H9 (cell line): ENCODE results near the gene CST4. TPM values are rescaled to one million over a fixed set of nuclear protein-coding genes. Genes with fewer than 3 reads are reported as not detected.

Experiments used
- DNase-seq: peaks from one replicate; pipeline ENCODE4 v3.0.0-alpha.2; 2017
- H2AFZ ChIP-seq: one replicate; pipeline ENCODE4 v1.6.1; 2013; ENCODE audit warnings: mild to moderate bottlenecking, low read length, control low read depth, moderate library complexity
- H2AK5ac ChIP-seq: 2 replicates; pipeline ENCODE4 v1.6.1; 2013; ENCODE audit warnings: low read length, control low read depth, mixed read lengths; ENCODE audit not compliant: insufficient read length
- H2BK120ac ChIP-seq: one replicate; pipeline ENCODE4 v1.6.1; 2013; ENCODE audit warnings: low read depth, mild to moderate bottlenecking, low read length, control low read depth, inconsistent platforms; ENCODE audit not compliant: poor library complexity, severe bottlenecking
- H2BK12ac ChIP-seq: 2 replicates; pipeline ENCODE4 v1.6.1; 2013; ENCODE audit warnings: low read length, control low read depth, mixed read lengths, low read depth; ENCODE audit not compliant: insufficient read length
- H2BK15ac ChIP-seq: 2 replicates; pipeline ENCODE4 v1.6.1; 2013; ENCODE audit warnings: low read depth, low read length, control low read depth
- H2BK20ac ChIP-seq: one replicate; pipeline ENCODE4 v1.6.1; 2013; ENCODE audit warnings: low read depth, mild to moderate bottlenecking, low read length, control low read depth, inconsistent platforms; ENCODE audit not compliant: poor library complexity, severe bottlenecking
- H2BK5ac ChIP-seq: 2 replicates; pipeline ENCODE4 v1.6.1; 2013; ENCODE audit warnings: low read length, control low read depth, mixed read lengths; ENCODE audit not compliant: insufficient read length
- H3K14ac ChIP-seq: 2 replicates; pipeline ENCODE4 v1.6.1; 2013; ENCODE audit warnings: low read length, control low read depth; ENCODE audit not compliant: insufficient read depth
- H3K18ac ChIP-seq: 2 replicates; pipeline ENCODE4 v1.6.1; 2013; ENCODE audit warnings: low read depth, mild to moderate bottlenecking, mixed read lengths, low read length, control low read depth; ENCODE audit not compliant: insufficient read length
- H3K23ac ChIP-seq: 2 replicates; pipeline ENCODE4 v1.6.1; 2013; ENCODE audit warnings: low read length, control low read depth, mixed read lengths, low read depth; ENCODE audit not compliant: insufficient read length
- H3K23me2 ChIP-seq: 2 replicates; pipeline ENCODE4 v1.6.1; 2013; ENCODE audit warnings: low read depth, mild to moderate bottlenecking, mixed read lengths, low read length, control low read depth; ENCODE audit not compliant: insufficient read length, poor library complexity, severe bottlenecking
- H3K27ac ChIP-seq: 2 replicates; pipeline ENCODE4 v1.5.1; 2013; ENCODE audit warnings: low read length, control low read depth, mixed read lengths, low read depth; ENCODE audit not compliant: insufficient read length
- H3K27me3 ChIP-seq: 2 replicates; pipeline ENCODE4 v1.6.1; 2013; ENCODE audit warnings: low read length, control low read depth, inconsistent platforms; ENCODE audit not compliant: insufficient read depth
- H3K4ac ChIP-seq: 2 replicates; pipeline ENCODE4 v1.6.1; 2013; ENCODE audit warnings: low read depth, mild to moderate bottlenecking, control low read depth, inconsistent platforms, low read length, moderate library complexity
- H3K4me1 ChIP-seq: 2 replicates; pipeline ENCODE4 v1.6.1; 2013; ENCODE audit warnings: low read length, control low read depth, inconsistent platforms; ENCODE audit not compliant: insufficient read depth
- H3K4me2 ChIP-seq: 2 replicates; pipeline ENCODE4 v1.6.1; 2013; ENCODE audit warnings: low read length, control low read depth, mixed read lengths; ENCODE audit not compliant: insufficient read length, insufficient read depth
- H3K56ac ChIP-seq: 2 replicates; pipeline ENCODE4 v1.6.1; 2013; ENCODE audit warnings: low read depth, mild to moderate bottlenecking, mixed read lengths, low read length, control low read depth; ENCODE audit not compliant: insufficient read length
- H3K79me1 ChIP-seq: 2 replicates; pipeline ENCODE4 v1.6.1; 2013; ENCODE audit warnings: low read depth, mild to moderate bottlenecking, moderate library complexity, low read length, control low read depth, inconsistent platforms; ENCODE audit not compliant: insufficient read depth, poor library complexity, severe bottlenecking
- H3K79me2 ChIP-seq: 2 replicates; pipeline ENCODE4 v1.6.1; 2013; ENCODE audit warnings: low read length, control low read depth, inconsistent platforms; ENCODE audit not compliant: insufficient read depth
- H3K9ac ChIP-seq: 2 replicates; pipeline ENCODE4 v1.6.1; 2013; ENCODE audit warnings: low read length, control low read depth, mixed read lengths; ENCODE audit not compliant: insufficient read length; ENCODE audit errors: extremely low read depth
- H3K9me3 ChIP-seq: one replicate; pipeline ENCODE4 v1.6.1; 2013; ENCODE audit warnings: low read depth, low read length, inconsistent platforms; ENCODE audit not compliant: control insufficient read depth
- H3T11ph ChIP-seq: one replicate; pipeline ENCODE4 v1.6.1; 2013; ENCODE audit warnings: mild to moderate bottlenecking, low read length, control low read depth, inconsistent platforms
- H4K20me1 ChIP-seq: one replicate; pipeline ENCODE4 v1.6.1; 2013; ENCODE audit not compliant: control insufficient read depth, insufficient read length, insufficient read depth
- H4K5ac ChIP-seq: 2 replicates; pipeline ENCODE4 v1.6.1; 2013; ENCODE audit warnings: low read depth, mild to moderate bottlenecking, mixed read lengths, low read length, control low read depth; ENCODE audit not compliant: insufficient read length
- H4K8ac ChIP-seq: replicated peaks from 2 replicates; pipeline ENCODE4 v1.6.1; 2013; ENCODE audit warnings: low read length, control low read depth, mixed read lengths, low read depth; ENCODE audit not compliant: insufficient read length
- H4K91ac ChIP-seq: 2 replicates; pipeline ENCODE4 v1.6.1; 2013; ENCODE audit warnings: low read depth, mild to moderate bottlenecking, moderate library complexity, mixed read lengths, low read length, control low read depth; ENCODE audit not compliant: insufficient read length
- H3K27ac Mint-ChIP-seq, 3 experiments: 2 replicates in 2 of 3; 3 replicates in 1 of 3; pipeline ENCODE4 v1.8.0; 2020 to 2021; ENCODE audit warnings: mixed read lengths in 3 of 3, mild to moderate bottlenecking in 1 of 3, moderate library complexity in 1 of 3
- H3K27me3 Mint-ChIP-seq: 2 replicates; pipeline ENCODE4 v1.8.0; 2021; ENCODE audit warnings: low read depth, mild to moderate bottlenecking, moderate library complexity, mixed read lengths
- H3K36me3 Mint-ChIP-seq, 3 experiments: 2 replicates in 2 of 3; 3 replicates in 1 of 3; pipeline ENCODE4 v1.8.0; 2020 to 2021; ENCODE audit warnings: low read depth in 3 of 3, mixed read lengths in 3 of 3; ENCODE audit not compliant: insufficient read depth in 1 of 3
- H3K4me1 Mint-ChIP-seq, 2 experiments: 2 replicates each; pipeline ENCODE4 v1.8.0; 2020; ENCODE audit warnings: mixed read lengths in 2 of 2
- H3K4me3 Mint-ChIP-seq, 2 experiments: 2 replicates in 1 of 2; 3 replicates in 1 of 2; pipeline ENCODE4 v1.8.0; 2020 to 2021; ENCODE audit warnings: mild to moderate bottlenecking in 2 of 2, mixed read lengths in 2 of 2, moderate library complexity in 1 of 2
- H3K9me3 Mint-ChIP-seq, 2 experiments: 2 replicates in 1 of 2; 3 replicates in 1 of 2; pipeline ENCODE4 v1.8.0; 2020; ENCODE audit warnings: mild to moderate bottlenecking in 2 of 2, mixed read lengths in 2 of 2, moderate library complexity in 1 of 2
- WGBS: extraction: QIAGEN DNeasy Blood & Tissue Kit; methylation state at CpG from one replicate; pipeline ENCODE4 v1.1.7; 2013; ENCODE audit warnings: missing lambda C conversion rate, low lambda C conversion rate, mixed read lengths; ENCODE audit not compliant: insufficient read length; ENCODE audit errors: extremely low coverage; 5-methylcytosine and 5-hydroxymethylcytosine counted together
- total RNA-seq: library from RNA; stranded (reverse); gene quantifications from 2 replicates; pipeline ENCODE4 v1.2.1, GENCODE V29; 2021
- TF ChIP-seq, protein P1 (sequence below): fragments of 200-600 bp; sonication (generic); conservative IDR thresholded peaks from 3 replicates; pipeline ENCODE4 v1.8.0; 2021; ENCODE audit warnings: antibody characterized with exemption, mild to moderate bottlenecking

The CST4 gene
- total RNA-seq, 1 experiment from 2014 or later: not detected

GRCh38 chr20:23691675-23692074, 2.8 kb upstream of the CST4 start:
- Histone ChIP-seq H3K18ac (no peak overlapping the region), H3K14ac (no peak overlapping the region), H3K4me2 (no peak overlapping the region), H3K23ac (no peak overlapping the region), H2AFZ (no peak overlapping the region), H3K79me2 (no peaks in the 10 kb centered on the region), H2AK5ac (no peak overlapping the region), H2BK20ac (no peak overlapping the region), H3K9ac (no peak overlapping the region), H3T11ph (no peak overlapping the region), H4K8ac (no peak overlapping the region), H3K4me1 (no peaks in the 10 kb centered on the region; the same call in 1 of the 2 replicates), H3K27me3 (no peaks in the 10 kb centered on the region), H2BK15ac (no peak overlapping the region), H3K4ac (no peak overlapping the region), H2BK5ac (no peak overlapping the region), H3K56ac (no peak overlapping the region), H4K5ac (no peak overlapping the region), H3K79me1 (no peaks in the 10 kb centered on the region), H4K91ac (no peak overlapping the region), H2BK120ac (no peak overlapping the region), H3K23me2 (no peaks in the 10 kb centered on the region), H3K27ac (no peak overlapping the region), H4K20me1 (no peaks in the 10 kb centered on the region), H2BK12ac (no peak overlapping the region), H3K9me3 (no peaks in the 10 kb centered on the region)
- Mint-ChIP-seq H3K27me3 (peaks cover 5% of the 10 kb centered on the region), H3K27ac (no peak overlapping the region), H3K4me3 (no peak overlapping the region), H3K4me1 (peaks cover 35 to 42% of the 10 kb centered on the region in 2 experiments), H3K36me3 (peaks cover 0 to 1% (median 0%) of the 10 kb centered on the region in 3 experiments; a peak in 1 of 7 replicates), H3K9me3 (no peaks in the 10 kb centered on the region; a peak in 1 of 5 replicates)
- no CpG with 5 or more reads among the region's 3 CpGs for WGBS
- no peak for DNase-seq
- TF ChIP-seq, protein P1, sequence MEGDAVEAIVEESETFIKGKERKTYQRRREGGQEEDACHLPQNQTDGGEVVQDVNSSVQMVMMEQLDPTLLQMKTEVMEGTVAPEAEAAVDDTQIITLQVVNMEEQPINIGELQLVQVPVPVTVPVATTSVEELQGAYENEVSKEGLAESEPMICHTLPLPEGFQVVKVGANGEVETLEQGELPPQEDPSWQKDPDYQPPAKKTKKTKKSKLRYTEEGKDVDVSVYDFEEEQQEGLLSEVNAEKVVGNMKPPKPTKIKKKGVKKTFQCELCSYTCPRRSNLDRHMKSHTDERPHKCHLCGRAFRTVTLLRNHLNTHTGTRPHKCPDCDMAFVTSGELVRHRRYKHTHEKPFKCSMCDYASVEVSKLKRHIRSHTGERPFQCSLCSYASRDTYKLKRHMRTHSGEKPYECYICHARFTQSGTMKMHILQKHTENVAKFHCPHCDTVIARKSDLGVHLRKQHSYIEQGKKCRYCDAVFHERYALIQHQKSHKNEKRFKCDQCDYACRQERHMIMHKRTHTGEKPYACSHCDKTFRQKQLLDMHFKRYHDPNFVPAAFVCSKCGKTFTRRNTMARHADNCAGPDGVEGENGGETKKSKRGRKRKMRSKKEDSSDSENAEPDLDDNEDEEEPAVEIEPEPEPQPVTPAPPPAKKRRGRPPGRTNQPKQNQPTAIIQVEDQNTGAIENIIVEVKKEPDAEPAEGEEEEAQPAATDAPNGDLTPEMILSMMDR: no peak
